ENCODE data around the gene CHID1. TPM values are rescaled to one million over a fixed set of nuclear protein-coding genes. Genes with fewer than 3 reads are reported as not detected.

CHID1 gene
- total and polyA plus RNA-seq, 5 experiments from 2014 or later, result 50.2 to 61.5 (median 54.7) TPM

DNA sequence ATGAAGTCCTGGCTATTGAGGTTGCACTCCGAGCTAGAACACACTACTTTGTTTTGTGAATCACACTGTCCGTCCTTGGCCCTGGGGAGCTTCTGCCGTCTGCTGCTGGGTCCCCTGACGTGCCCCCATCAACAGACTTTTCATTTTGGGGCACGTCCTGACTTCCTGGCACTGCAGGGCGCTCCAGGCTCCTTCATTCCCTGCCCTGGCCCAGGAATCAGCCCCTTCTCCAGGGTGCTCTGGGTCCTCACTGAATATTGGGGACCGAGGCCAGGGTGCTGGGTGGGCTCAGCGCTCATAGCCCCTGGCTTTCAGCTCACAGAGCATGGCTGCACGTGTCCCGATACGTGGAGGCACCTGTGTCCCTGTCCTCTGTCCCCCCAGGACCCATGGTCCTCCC, 45.7 kb downstream of the CHID1 start:
- Mint-ChIP-seq H3K27ac (peak overlapping the region in 1 of 10 donors; percentile 41), H3K27me3 (no peaks in the 10 kb centered on the region), H3K9me3 (no peaks in the 10 kb centered on the region), H3K36me3 (peaks cover 0 to 5% (median 0%) of the 10 kb centered on the region in 3 donors), H3K4me1 (peaks cover 0 to 1% (median under 1%) of the 10 kb centered on the region in 4 donors), H3K4me3 (no peak overlapping the region)
- ATAC-seq, result no peak
- POLR2A ChIA-PET, result interaction anchor here (0.6 kb wide), 1 partner anchor 108 kb away, joined by 5 read pairs; no protein-coding TSS in a partner anchor
- no peak for DNase-seq

DNA sequence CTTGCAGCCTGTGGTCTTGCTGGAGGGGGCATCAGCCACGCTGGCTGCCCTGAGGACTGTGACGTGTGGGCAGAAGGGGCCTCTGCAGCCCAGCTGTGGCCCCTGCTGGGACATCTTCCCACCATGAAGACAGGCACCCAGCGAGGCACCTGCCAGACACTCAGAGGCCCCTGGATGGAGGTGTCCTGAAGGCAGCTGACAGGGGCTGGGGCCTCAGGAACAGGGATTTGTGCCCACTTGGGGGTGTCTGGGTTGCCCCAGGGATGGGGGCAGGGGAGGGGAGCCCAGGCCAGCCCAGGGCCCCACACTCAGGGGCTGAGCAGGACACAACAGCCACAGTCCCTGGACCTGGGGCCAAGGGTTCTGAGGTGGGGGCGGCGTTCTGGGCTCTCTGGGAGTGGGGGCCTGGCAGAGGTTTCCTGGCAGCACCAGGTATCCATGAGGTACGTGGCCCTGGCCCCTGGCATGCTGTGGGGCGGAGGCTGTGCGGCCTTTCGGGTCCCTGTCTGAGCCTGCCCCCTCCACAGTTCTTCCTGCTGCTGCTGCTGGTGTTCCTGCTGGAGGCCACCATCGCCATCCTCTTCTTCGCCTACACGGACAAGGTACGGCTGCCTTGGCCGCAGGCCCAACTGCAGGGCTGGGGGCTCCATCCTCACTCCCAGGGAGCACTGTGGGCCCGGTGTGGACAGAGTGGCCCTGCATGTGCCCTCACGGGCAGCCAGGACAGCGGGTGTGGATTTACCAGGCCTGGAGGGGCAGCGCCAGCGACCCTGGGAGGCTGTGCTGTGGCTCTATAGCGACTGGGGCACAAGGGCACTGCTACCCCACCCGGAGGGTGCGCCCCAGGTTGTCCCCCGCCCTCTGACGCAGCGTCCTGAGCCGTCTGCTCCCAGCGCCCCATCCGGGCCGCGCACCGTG, 46.4 kb downstream of the CHID1 start:
- H3K27ac Mint-ChIP-seq, result no peak overlapping the region
- no peak for ATAC-seq
- no peaks in the 10 kb centered on the region for H3K27me3 Mint-ChIP-seq
- H3K36me3 Mint-ChIP-seq, result peaks cover 0 to 5% (median 0%) of the 10 kb centered on the region in 3 donors
- DNase-seq, result no peak
- no peak overlapping the region for H3K4me3 Mint-ChIP-seq
- H3K4me1 Mint-ChIP-seq, result peaks cover 0 to 6% (median 1%) of the 10 kb centered on the region in 4 donors
- H3K9me3 Mint-ChIP-seq, result no peaks in the 10 kb centered on the region
- POLR2A ChIA-PET, result no interaction called here

DNA sequence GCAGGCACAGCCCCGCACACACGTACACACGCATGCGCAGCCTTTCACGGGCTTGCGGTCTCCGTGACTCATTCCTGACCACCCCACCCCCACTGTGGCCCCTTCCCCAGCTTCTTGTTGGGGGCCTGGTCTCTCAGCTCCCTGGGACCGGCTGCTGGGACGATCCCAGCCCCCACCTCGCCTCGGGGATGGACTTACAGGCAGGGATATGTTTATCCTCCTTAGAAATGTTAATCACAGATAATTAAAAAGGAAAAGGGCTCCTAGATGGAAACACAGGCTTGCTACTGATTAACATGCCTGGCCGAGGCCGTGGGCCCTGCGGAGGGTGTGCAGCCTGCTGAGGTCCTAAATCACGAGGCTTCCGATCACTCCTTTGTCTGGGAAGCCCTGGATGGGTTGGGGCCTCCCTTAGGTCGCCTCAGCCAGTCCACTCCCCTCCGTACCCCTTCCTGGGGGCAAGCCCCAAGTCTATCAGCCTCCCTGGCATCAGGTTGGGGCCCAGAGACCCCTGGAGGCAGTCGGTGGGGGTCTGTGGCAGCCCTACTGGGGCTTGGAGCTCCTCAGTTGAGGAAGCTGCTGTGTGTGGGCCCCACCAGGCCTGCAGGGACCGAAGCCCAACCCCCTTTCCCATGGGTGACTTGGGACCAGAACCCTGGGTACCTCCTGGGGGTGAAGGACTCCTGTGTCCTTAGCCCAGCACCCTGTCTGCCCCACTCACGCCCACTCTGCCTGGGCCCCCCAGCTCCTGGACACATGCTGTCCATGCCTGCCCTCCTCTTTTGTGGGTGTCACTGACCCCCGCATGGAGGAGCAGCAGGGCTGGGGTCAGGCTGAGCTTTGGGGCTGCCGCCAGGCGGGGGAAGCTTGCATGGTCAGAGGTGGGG, 47.3 kb downstream of the CHID1 start:
- Mint-ChIP-seq H3K27ac (no peak overlapping the region), H3K36me3 (no peaks in the 10 kb centered on the region), H3K4me3 (no peak overlapping the region), H3K27me3 (no peaks in the 10 kb centered on the region), H3K4me1 (peaks cover 0 to 7% (median 2%) of the 10 kb centered on the region in 4 donors), H3K9me3 (no peaks in the 10 kb centered on the region)
- no peak for ATAC-seq
- POLR2A ChIA-PET, result interaction anchor here (0.7 kb wide), 1 partner anchor 29 kb away, joined by 3 read pairs; no protein-coding TSS in a partner anchor
- DNase-seq, result no peak

DNA sequence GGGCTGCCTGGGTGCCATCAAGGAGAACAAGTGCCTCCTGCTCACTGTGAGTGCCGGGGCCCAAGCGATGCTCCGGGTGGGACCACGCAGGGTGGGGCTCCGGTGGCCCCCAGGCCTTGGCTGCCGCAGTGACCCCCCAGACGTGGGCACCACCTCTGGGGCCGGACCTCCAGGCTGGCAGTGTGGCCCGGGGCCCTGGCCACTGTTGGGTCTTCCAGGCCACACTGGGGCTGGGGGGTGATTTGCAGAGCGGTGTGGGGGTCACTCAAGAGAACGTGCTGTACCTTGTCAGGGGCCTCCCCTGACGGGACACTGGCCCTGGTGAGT, 48.0 kb downstream of the CHID1 start:
- peaks cover 0 to 7% (median 3%) of the 10 kb centered on the region in 4 donors for H3K4me1 Mint-ChIP-seq
- H3K27me3 Mint-ChIP-seq, result no peaks in the 10 kb centered on the region
- H3K27ac Mint-ChIP-seq, result no peak overlapping the region
- H3K4me3 Mint-ChIP-seq, result no peak overlapping the region
- no peak for DNase-seq
- H3K9me3 Mint-ChIP-seq, result no peaks in the 10 kb centered on the region
- H3K36me3 Mint-ChIP-seq, result no peaks in the 10 kb centered on the region
- POLR2A ChIA-PET, result no interaction called here
- ATAC-seq, result no peak

DNA sequence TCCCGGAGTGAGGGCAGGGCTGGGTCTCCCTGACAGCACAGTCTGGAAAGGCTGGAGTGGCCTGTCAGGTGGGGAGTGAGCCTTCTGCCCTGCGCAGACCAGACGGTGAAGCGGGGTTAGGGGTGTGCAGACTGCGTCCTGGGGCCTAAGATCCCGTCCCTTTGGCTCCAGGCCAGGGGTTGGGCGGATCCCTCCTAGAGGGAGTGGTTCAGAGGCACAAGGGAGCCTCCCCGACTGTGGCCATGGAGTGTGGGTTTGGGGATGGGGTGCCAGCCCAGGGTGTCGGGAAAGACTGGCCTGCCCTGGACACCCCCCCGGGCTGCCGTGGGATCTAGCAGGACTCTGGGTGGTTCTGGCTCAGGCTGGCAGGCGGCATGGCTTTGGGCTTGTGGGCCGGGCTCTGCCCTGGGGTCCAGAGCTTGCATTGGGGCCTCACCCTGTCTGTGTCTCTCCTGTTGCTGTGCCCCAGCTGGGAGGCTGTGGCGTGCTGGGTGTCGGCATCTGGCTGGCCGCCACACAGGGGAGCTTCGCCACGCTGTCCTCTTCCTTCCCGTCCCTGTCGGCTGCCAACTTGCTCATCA, 48.4 kb downstream of the CHID1 start:
- ATAC-seq, result no peak
- no peaks in the 10 kb centered on the region for H3K27me3 Mint-ChIP-seq
- no peak overlapping the region for H3K4me3 Mint-ChIP-seq

DNA sequence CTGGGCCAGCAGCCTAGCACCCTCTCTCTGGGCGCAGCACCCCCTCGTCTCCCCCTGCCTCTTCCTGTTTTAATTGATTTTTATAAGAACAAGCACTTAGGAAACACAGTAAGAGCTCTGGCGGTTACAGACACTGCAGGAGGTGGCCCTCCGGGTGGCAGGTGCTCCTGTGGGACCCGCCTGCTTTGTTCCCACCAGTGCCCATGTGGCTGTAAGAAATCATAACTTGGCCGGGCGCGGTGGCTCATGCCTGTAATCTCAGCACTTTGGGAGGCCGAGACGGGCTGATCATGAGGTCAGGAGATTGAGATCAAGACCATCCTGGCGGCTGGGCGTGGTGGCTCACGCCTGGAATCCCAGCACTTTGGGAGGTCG, 49.5 kb downstream of the CHID1 start:
- Mint-ChIP-seq H3K4me3 (no peak overlapping the region), H3K36me3 (no peaks in the 10 kb centered on the region), H3K27me3 (no peaks in the 10 kb centered on the region), H3K9me3 (no peaks in the 10 kb centered on the region), H3K27ac (peak overlapping the region in 2 of 10 donors; percentile 47 to 80), H3K4me1 (peaks cover 5 to 11% (median 8%) of the 10 kb centered on the region in 4 donors)
- ATAC-seq, result no peak
- POLR2A ChIA-PET, result no interaction called here
- no peak for DNase-seq

More for the DNA sequence above, 48.4 kb downstream of the CHID1 start:
- no peaks in the 10 kb centered on the region for H3K9me3 Mint-ChIP-seq
- POLR2A ChIA-PET, result no interaction called here
- H3K36me3 Mint-ChIP-seq, result no peaks in the 10 kb centered on the region
- H3K4me1 Mint-ChIP-seq, result peaks cover under 1 to 7% (median 4%) of the 10 kb centered on the region in 4 donors
- no peak for DNase-seq
- peak overlapping the region in 1 of 10 donors; percentile 80 for H3K27ac Mint-ChIP-seq

DNA sequence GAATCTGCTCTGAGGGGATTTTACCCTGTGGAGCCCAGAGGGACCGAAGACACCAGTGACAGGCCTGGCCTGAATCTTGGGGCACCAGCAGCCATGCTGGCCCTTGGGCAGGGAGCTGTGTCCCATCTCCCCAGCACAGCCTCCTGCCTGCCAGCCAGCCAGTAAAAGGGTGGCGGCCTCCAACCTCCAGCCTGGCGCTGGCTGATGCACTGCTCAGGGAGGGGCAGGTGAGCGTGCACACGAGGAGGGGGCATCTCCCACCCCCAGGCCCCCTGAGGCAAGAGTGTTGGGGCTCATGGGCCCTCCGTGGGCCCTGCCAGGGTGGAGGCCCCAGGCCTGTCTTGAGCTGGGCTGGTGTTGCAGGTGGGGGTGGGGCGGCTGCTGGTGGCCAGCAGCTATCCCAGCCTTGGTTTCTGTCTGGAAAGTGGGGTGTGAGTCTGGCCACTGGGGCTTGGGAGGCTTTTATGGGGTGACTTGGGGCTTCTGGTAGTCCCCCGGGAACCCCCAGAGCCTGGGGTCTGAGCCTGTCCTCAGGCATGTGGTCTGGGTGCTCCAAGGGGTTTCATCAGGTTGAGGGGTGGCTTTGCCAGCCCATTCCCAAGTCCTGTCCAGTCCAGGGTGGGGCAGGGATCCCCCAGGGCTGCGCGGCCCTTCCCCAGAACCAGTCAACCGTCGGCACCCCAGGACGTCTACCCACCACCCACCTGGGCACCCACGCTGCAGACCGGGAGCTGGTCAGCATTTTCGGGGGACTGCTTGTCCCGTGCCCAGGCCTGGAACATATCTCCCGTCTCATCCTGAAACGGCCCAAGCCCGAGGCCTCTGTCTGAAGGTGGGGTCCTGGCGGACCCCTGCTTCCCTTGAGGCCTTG, 50.1 kb downstream of the CHID1 start:
- Mint-ChIP-seq H3K36me3 (no peaks in the 10 kb centered on the region), H3K4me1 (peaks cover 5 to 11% (median 9%) of the 10 kb centered on the region in 4 donors), H3K4me3 (no peak overlapping the region), H3K9me3 (no peaks in the 10 kb centered on the region), H3K27me3 (no peaks in the 10 kb centered on the region), H3K27ac (no peak overlapping the region)
- POLR2A ChIA-PET, result interaction anchor here (0.8 kb wide), 1 partner anchor 13 kb away, joined by 4 read pairs; no protein-coding TSS in a partner anchor
- no peak for DNase-seq
- no peak for ATAC-seq

DNA sequence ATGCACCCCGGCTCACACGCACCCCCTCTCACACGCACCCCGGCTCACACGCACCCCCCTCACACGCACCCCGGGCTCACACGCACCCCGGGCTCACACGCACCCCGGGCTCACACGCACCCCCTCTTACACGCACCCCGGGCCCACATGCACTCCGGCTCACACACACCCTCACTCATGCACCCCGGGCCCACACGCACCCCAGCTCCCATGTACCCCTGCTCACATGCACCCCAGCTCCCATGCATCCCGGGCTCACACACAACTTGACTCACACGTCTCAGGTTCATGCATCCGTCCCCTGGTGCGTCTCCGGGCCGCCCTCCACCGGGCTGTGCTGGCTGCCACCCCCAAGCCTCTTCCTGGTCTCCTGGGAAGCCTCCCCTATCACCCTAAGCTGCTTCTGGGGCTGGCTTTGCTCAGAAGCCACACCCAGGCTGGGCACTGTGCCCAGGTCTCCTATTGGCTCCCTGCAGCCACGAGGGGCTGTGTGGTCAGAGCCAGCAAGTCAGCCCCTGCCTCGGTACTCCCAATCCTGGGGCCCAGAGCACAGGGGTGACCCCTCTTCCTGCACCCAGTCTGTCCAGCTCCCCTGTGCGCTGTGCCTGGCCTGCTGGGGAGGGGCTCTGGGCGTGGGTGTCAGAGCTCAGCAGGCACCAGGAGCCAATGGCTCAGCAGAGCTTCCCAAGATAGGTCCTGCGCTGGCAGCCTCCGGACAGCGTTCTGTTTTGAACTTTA, 51.0 kb downstream of the CHID1 start:
- no peak for ATAC-seq
- Mint-ChIP-seq H3K9me3 (no peaks in the 10 kb centered on the region), H3K36me3 (no peaks in the 10 kb centered on the region), H3K4me1 (peaks cover 5 to 11% (median 9%) of the 10 kb centered on the region in 4 donors), H3K27ac (no peak overlapping the region), H3K4me3 (no peak overlapping the region), H3K27me3 (no peaks in the 10 kb centered on the region)
- no peak for DNase-seq
- POLR2A ChIA-PET, result interaction anchor here (2.0 kb wide), 1 partner anchor 17 kb away, joined by 5 read pairs; the partner anchor contains the start of genes POLR2L and TSPAN4

DNA sequence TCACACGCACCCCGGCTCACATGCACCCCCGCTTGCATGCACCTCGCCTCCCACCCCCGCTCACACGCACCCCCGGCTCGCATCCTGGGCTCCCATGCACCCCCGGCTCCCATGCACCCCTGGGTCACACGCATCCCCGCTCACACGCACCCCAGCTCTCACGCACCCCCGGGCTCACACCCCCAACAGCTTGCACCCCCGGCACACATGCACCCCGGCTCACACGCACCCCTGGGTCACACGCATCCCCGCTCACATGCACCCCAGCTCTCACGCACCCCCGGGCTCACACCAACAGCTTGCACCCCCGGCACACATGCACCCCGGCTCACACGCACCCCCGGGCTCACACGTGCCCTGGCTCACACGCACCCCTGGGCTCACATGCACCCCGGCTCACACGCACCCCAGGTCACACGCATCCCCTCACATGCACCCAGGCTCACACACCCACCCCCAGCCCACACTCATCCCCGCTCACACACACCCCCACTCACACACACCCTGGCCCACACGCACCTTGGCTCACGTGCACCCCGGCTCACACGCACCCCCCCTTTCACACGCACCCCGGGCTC, 51.8 kb downstream of the CHID1 start:
- POLR2A ChIA-PET, result interaction anchor here (0.6 to 2.0 kb wide), 3 partner anchors 16 to 112 kb away, joined by 3 to 6 read pairs (median 5); partner anchors contain the start of genes POLR2L and TSPAN4
- Mint-ChIP-seq H3K9me3 (no peaks in the 10 kb centered on the region), H3K27ac (peak overlapping the region in 1 of 10 donors; percentile 48), H3K27me3 (no peaks in the 10 kb centered on the region), H3K4me1 (peaks cover 5 to 11% (median 9%) of the 10 kb centered on the region in 4 donors), H3K36me3 (no peaks in the 10 kb centered on the region), H3K4me3 (no peak overlapping the region)
- DNase-seq, result no peak
- ATAC-seq, result no peak

DNA sequence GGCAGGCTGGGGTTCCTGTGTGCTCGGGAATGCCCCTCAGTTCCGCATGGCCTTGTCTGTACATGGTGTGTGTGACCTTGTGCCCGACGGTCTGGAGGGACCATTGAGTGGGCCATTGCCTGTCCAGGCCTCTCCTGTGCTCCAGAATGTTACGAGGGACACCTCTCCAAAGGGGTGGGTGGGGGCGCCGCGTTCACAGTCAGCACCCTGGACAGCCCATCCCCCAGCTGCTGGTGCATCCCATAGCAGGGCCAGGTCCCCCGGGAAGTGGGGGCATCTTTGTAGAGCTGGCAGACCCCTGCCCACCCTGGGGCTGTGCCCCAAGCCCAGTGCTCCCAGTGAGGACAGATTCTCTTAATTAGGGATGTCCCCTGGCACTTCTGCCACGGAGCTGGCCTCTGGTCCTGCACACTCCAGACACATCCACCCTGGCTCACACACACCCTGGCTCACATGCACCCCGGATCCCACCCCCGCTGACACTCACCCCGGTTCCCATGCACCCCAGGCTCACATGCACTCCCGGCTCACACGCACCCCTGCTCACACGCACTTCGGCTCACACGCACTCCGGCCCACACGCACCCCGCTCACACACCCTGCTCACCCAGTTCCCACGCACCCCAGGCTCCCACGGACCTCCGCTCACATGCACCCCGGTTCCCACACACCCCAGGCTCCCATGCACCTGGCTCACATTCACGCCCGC, 52.4 kb downstream of the CHID1 start:
- no peak overlapping the region for H3K4me3 Mint-ChIP-seq
- H3K27me3 Mint-ChIP-seq, result no peaks in the 10 kb centered on the region
- H3K9me3 Mint-ChIP-seq, result no peaks in the 10 kb centered on the region
- no peaks in the 10 kb centered on the region for H3K36me3 Mint-ChIP-seq
- POLR2A ChIA-PET, result interaction anchor here (0.6 to 2.0 kb wide), 3 partner anchors 15 to 112 kb away, joined by 3 to 6 read pairs (median 5); partner anchors contain the start of genes POLR2L and TSPAN4
- ATAC-seq (no peak), DNase-seq (no peak)
- H3K27ac Mint-ChIP-seq, result no peak overlapping the region
- H3K4me1 Mint-ChIP-seq, result peaks cover 5 to 11% (median 9%) of the 10 kb centered on the region in 4 donors

Data from naive thymus-derived CD8-positive, alpha-beta T cell (primary cell).